Ascending aorta (tissue), 2 donors: ENCODE data around the gene AK5. TPM values are rescaled to one million over a fixed set of nuclear protein-coding genes. Genes with fewer than 3 reads are reported as not detected.

Experiments
- DNase-seq, 2 donors: peaks; one replicate each; pipeline ENCODE4 v3.0.0-alpha.2; 2019; ENCODE audit warnings: low spot score in 2 of 2
- H3K27ac ChIP-seq, 2 donors: fragments of 200-600 bp; sonication (generic); one replicate each; pipeline ENCODE4 v1.5.1; 2016 to 2017; ENCODE audit warnings: mild to moderate bottlenecking in 1 of 2
- H3K27me3 ChIP-seq: fragments of 200-600 bp; sonication (generic); one replicate; pipeline ENCODE4 v1.5.1; 2017
- H3K36me3 ChIP-seq, 2 donors: fragments of 200-600 bp; sonication (generic); one replicate each; pipeline ENCODE4 v1.5.1; 2016
- H3K4me1 ChIP-seq, 2 donors: fragments of 200-600 bp; sonication (generic); one replicate each; pipeline ENCODE4 v1.5.1; 2016 to 2017; ENCODE audit warnings: mild to moderate bottlenecking in 1 of 2
- H3K4me3 ChIP-seq, 2 donors: fragments of 200-600 bp; sonication (generic); one replicate each; pipeline ENCODE4 v1.5.1; 2016 to 2017; ENCODE audit warnings: mild to moderate bottlenecking in 1 of 2
- H3K9me3 ChIP-seq, 2 donors: fragments of 200-600 bp; sonication (generic); one replicate each; pipeline ENCODE4 v1.5.1; 2016
- CTCF ChIP-seq, 3 experiments: fragments of 200-600 bp in 2 of 3; fragments of 450-650 bp in 1 of 3; sonication (generic) in 2 of 3; IDR thresholded peaks; one replicate each; pipeline ENCODE4 v1.5.1; 2016 to 2019; ENCODE audit warnings: antibody characterized with exemption in 3 of 3, mild to moderate bottlenecking in 1 of 3, moderate library complexity in 1 of 3
- intact Hi-C: fragments of 100-400 bp; cut with DNase I; formaldehyde crosslinking; loops from one replicate; pipeline ENCODE4 v1.15.1; 2023
- total RNA-seq: library from RNA; depleted of rRNA; stranded (reverse); fragments of >200 nt; gene quantifications from one replicate; pipeline ENCODE4 v1.1.0, GENCODE V29; 2016

The AK5 gene
- total RNA-seq, 1 donor from 2014 or later, result not detected

DNA sequence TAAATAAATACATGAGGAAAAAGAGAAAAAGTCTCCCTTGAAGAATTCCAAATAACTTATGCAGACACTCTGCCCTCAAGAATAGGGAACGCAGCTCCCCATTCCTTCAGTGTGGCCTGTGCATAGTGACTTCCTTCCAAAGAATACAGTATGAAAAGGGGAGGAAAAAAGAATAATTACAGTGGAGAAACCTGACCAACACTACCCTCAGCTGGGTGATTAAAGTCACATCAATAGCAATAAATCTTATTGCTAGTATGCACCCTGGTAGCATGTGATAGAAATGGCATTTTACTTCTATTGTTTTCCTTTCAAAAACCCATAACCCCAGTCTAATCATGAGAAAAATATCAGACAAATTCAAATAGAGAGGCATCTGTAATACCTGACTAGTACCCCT, 315.5 kb downstream of the AK5 start:
- no peaks in the 10 kb centered on the region for H3K9me3 ChIP-seq
- DNase-seq, result no peak
- H3K27me3 ChIP-seq, result no peaks in the 10 kb centered on the region
- no peak overlapping the region for H3K4me3 ChIP-seq
- no peak overlapping the region for H3K27ac ChIP-seq
- intact Hi-C loops, result no loop called here
- peaks cover 8 to 10% of the 10 kb centered on the region in 2 donors for H3K36me3 ChIP-seq
- H3K4me1 ChIP-seq, result no peaks in the 10 kb centered on the region
- no peak for TF ChIP-seq CTCF (IDR thresholded peaks at IDR 0.05)

DNA sequence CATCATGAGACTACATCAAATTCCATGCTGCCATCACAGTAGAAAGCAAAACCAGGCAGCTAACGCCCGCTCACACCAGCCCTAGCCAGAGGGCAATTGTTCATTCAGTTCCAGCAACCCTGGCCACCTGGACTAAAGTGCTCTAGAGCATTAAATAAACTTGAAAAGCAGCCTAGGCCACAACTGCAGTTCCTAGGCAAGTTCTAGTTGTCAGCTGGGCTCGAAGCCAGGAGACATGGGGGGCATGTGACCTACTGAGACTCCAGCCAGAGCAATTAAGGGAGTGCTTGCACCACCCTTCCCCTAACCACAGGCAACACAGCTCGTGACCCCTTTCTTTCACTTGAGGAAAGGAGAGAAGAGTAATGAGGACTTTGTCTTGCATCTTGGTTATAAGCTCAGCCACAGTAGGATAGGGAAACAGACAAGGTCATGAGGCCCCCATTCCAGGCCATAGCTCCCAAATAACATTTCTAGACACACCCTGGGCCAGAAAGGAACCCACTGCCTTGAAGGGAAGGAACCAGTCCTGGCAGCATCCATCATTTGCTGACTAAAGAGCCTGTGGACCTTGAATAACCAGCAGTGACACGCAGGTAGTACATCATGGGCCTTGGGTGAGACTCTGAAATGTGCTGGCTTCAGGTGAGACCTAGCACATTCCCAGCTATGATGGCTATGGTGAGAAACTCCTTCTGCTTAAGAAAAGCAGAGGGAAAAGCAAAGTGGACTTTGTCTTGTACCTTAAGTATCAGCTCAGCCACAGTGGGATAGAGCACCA, 323.6 kb downstream of the AK5 start:
- peaks cover 0 to 24% of the 10 kb centered on the region in 2 donors for H3K9me3 ChIP-seq
- peak in 1 of 2 donors; percentile 17 for DNase-seq
- no peak for TF ChIP-seq CTCF (IDR thresholded peaks at IDR 0.05)

DNA sequence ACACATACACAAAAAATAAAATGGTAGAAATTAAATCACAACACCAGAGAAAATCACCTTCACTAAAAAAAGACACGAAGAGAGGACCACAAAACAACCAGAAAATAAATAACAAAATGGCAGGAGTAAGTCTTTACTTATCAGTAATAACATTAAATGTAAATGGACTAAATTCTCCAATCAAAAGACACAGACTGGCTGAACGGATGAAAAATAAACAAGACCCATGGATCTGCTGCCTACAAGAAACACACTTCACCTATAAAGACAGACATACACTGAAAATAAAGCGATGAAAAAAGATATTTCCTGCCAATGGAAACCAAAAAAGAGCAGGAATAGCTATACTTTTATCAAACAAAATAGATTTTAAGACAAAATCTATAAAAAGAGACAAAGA, 327.1 kb downstream of the AK5 start:
- no peak overlapping the region for H3K27ac ChIP-seq
- no peak for TF ChIP-seq CTCF (IDR thresholded peaks at IDR 0.05)
- no peaks in the 10 kb centered on the region for H3K4me1 ChIP-seq
- no peaks in the 10 kb centered on the region for H3K27me3 ChIP-seq
- peaks cover 0 to 29% of the 10 kb centered on the region in 2 donors for H3K9me3 ChIP-seq
- H3K36me3 ChIP-seq, result no peaks in the 10 kb centered on the region
- intact Hi-C loops, result no loop called here
- DNase-seq, result no peak
- no peak overlapping the region for H3K4me3 ChIP-seq

More for the DNA sequence above, 323.6 kb downstream of the AK5 start:
- Histone ChIP-seq H3K27ac (no peak overlapping the region), H3K36me3 (no peaks in the 10 kb centered on the region), H3K4me3 (no peak overlapping the region), H3K4me1 (no peaks in the 10 kb centered on the region), H3K27me3 (no peaks in the 10 kb centered on the region)
- intact Hi-C loops, result no loop called here

Other genes starting within 250 kb of the AK5 start
- 3.4 TPM for gene PIGK, start 62.6 kb upstream of the AK5 start, total RNA-seq